ENCODE data around the gene JUNB. TPM values are rescaled to one million over a fixed set of nuclear protein-coding genes. Genes with fewer than 3 reads are reported as not detected.

The JUNB gene
- total and polyA plus RNA-seq, 10 of the 15 experiments (the other 5 are each of a cell fraction or from before 2014, with no cell fraction given), result 0.55 to 144 (median 68.3) TPM

GRCh38 chr19:12782424-12783290, 8.6 kb upstream of the JUNB start (continued):
- TF ChIP-seq MXI1 (IDR thresholded peaks at IDR 0.05; ENCODE audit: low read depth, low read length), result peak; percentile 84; the same call in 1 of the 2 replicates
- TF ChIP-seq EGR1 (IDR thresholded peaks at IDR 0.05; ENCODE audit: borderline replicate concordance in 1 of 2, low read depth in 2 of 2, low read length in 2 of 2), result peak; percentile 98 to 100
- no peak for TF ChIP-seq NFYB (IDR thresholded peaks at IDR 0.05; ENCODE audit: insufficient read depth, low read depth, low read length)
- TF ChIP-seq IRF3 (IDR thresholded peaks at IDR 0.05), result peak; percentile 21; the same call in 1 of the 2 replicates
- TF ChIP-seq ZNF592 (IDR thresholded peaks at IDR 0.05), result peak; percentile 85
- peak; percentile 79 for TF ChIP-seq TCF3 (IDR thresholded peaks at IDR 0.05; ENCODE audit: borderline replicate concordance, insufficient read depth, low read depth, low read length)
- TF ChIP-seq MEF2A (IDR thresholded peaks at IDR 0.05; ENCODE audit: insufficient read depth, low read depth, low read length), result 0 out of 2 replicates have a peak, but pooled peaks have one; percentile 39
- TF ChIP-seq MAX (IDR thresholded peaks at IDR 0.05; ENCODE audit: low read depth, low read length), result peak; percentile 88
- no peak for TF ChIP-seq HDGF (IDR thresholded peaks at IDR 0.05)
- TF ChIP-seq ZNF274 (IDR thresholded peaks at IDR 0.05; ENCODE audit: insufficient read depth, insufficient read length), result no peak
- no peak for TF ChIP-seq ESRRA (IDR thresholded peaks at IDR 0.05; ENCODE audit: low read length)
- TF ChIP-seq BACH1 (IDR thresholded peaks at IDR 0.05; ENCODE audit: borderline replicate concordance), result peak; percentile 100
- no peak for TF ChIP-seq PBX3 (IDR thresholded peaks at IDR 0.05; ENCODE audit: insufficient replicate concordance, low read depth, low read length)
- TF ChIP-seq RAD51 (IDR thresholded peaks at IDR 0.05), result no peak
- TF ChIP-seq ELK1 (IDR thresholded peaks at IDR 0.05; ENCODE audit: low read depth, low read length), result peak; percentile 74
- peak; percentile 90 for TF ChIP-seq LARP7 (IDR thresholded peaks at IDR 0.05)
- peak; percentile 79 for TF ChIP-seq SP1 (IDR thresholded peaks at IDR 0.05; ENCODE audit: low read depth, low read length)
- peak; percentile 93; the same call in 1 of the 2 replicates for TF ChIP-seq PAX5 (IDR thresholded peaks at IDR 0.05; ENCODE audit: borderline replicate concordance, low read depth, low read length)
- TF ChIP-seq STAT1 (conservative IDR thresholded peaks at IDR 0.05), result no peak; the same call in 1 of the 2 replicates
- peak; percentile 91 to 94 for TF ChIP-seq IKZF2 (IDR thresholded peaks at IDR 0.05)
- TF ChIP-seq CBX3 (IDR thresholded peaks at IDR 0.05; ENCODE audit: borderline replicate concordance, low read depth), result no peak
- TF ChIP-seq SIN3A (IDR thresholded peaks at IDR 0.05; ENCODE audit: low read depth, low read length), result peak; percentile 58; the same call in 1 of the 2 replicates

Data from GM12878 (cell line).